WTC11 (cell line): ENCODE measurements around the gene CCND3. TPM values are rescaled to one million over a fixed set of nuclear protein-coding genes. Genes with fewer than 3 reads are reported as not detected.
A peak's percentile ranks its signal among the peaks of the same experiment; 100 is the strongest.

Source experiments
- ATAC-seq: fragments of 200-7000 bp; cut with Tn5 transposase; 2 replicates; pipeline ENCODE4 v1.10.0; 2021; ENCODE audit warnings: mild to moderate bottlenecking, moderate library complexity
- CTCF ChIA-PET: fragments of 300-600 bp; sonication (Branson Sonifier 250); formaldehyde crosslinking; loops from one replicate; lab custom pipeline; 2021; ENCODE audit warnings: antibody characterized with exemption; lab: Charles Lee
- POLR2A ChIA-PET: fragments of 350-600 bp; sonication (Branson Sonifier 250); formaldehyde crosslinking; loops from one replicate; lab custom pipeline; 2021; ENCODE audit warnings: antibody characterized with exemption; lab: Charles Lee
- DNase-seq: peaks from one replicate; pipeline ENCODE4 v3.0.0; 2021; ENCODE audit warnings: low spot score
- H3K27ac Mint-ChIP-seq: 2 replicates; pipeline ENCODE4 v1.8.0; 2021; ENCODE audit warnings: mixed read lengths
- H3K27me3 Mint-ChIP-seq: 2 replicates; pipeline ENCODE4 v1.8.0; 2021; ENCODE audit warnings: low read depth, mild to moderate bottlenecking, moderate library complexity, mixed read lengths
- H3K36me3 Mint-ChIP-seq: 2 replicates; pipeline ENCODE4 v1.8.0; 2021; ENCODE audit warnings: mixed read lengths
- H3K4me1 Mint-ChIP-seq: 2 replicates; pipeline ENCODE4 v1.8.0; 2022; ENCODE audit warnings: mixed read lengths
- H3K4me3 Mint-ChIP-seq: 2 replicates; pipeline ENCODE4 v1.8.0; 2021; ENCODE audit warnings: mild to moderate bottlenecking, moderate library complexity, mixed read lengths
- H3K9me3 Mint-ChIP-seq: 2 replicates; pipeline ENCODE4 v1.8.0; 2021; ENCODE audit warnings: mixed read lengths
- CREB1 ChIP-seq: sonication (generic); formaldehyde crosslinking; IDR thresholded peaks from 2 replicates; pipeline ENCODE4 v1.8.0; 2023; ENCODE audit warnings: mild to moderate bottlenecking, missing genetic modification reagents
- CTCF ChIP-seq: fragments of 200-600 bp; IDR thresholded peaks from 2 replicates; pipeline ENCODE4 v1.8.0; 2022; ENCODE audit warnings: antibody characterized with exemption
- ESRRA ChIP-seq: sonication (generic); formaldehyde crosslinking; IDR thresholded peaks from 2 replicates; pipeline ENCODE4 v1.8.1; 2022; ENCODE audit warnings: mild to moderate bottlenecking, missing genetic modification reagents, borderline replicate concordance
- GABPB1 ChIP-seq: sonication (generic); formaldehyde crosslinking; IDR thresholded peaks from 2 replicates; pipeline ENCODE4 v1.8.1; 2023; ENCODE audit warnings: mild to moderate bottlenecking, missing genetic modification reagents
- MLX ChIP-seq: sonication (generic); formaldehyde crosslinking; IDR thresholded peaks from 2 replicates; pipeline ENCODE4 v1.8.1; 2023; ENCODE audit warnings: mild to moderate bottlenecking, missing genetic modification reagents, moderate library complexity
- MXD4 ChIP-seq: fragments of 250-450 bp; sonication (Bioruptor Pico); IDR thresholded peaks from 2 replicates; pipeline ENCODE4 v1.8.0; 2021; ENCODE audit warnings: mild to moderate bottlenecking, moderate library complexity, borderline replicate concordance
- PRRX2 ChIP-seq: fragments of 250-450 bp; sonication (Bioruptor Pico); IDR thresholded peaks from 2 replicates; pipeline ENCODE4 v1.8.0; 2021; ENCODE audit warnings: mild to moderate bottlenecking
- RELA ChIP-seq: sonication (generic); formaldehyde crosslinking; IDR thresholded peaks from 2 replicates; pipeline ENCODE4 v1.8.1; 2022; ENCODE audit warnings: missing genetic modification reagents, mild to moderate bottlenecking, borderline replicate concordance
- SP1 ChIP-seq: sonication (generic); formaldehyde crosslinking; conservative IDR thresholded peaks from 2 replicates; pipeline ENCODE4 v1.8.1; 2022; ENCODE audit warnings: missing genetic modification reagents
- TCF7 ChIP-seq: sonication (generic); formaldehyde crosslinking; IDR thresholded peaks from 2 replicates; pipeline ENCODE4 v1.8.0; 2022; ENCODE audit warnings: mild to moderate bottlenecking, low read depth, missing genetic modification reagents, moderate library complexity
- TEAD4 ChIP-seq: sonication (generic); formaldehyde crosslinking; IDR thresholded peaks from 2 replicates; pipeline ENCODE4 v1.8.0; 2022; ENCODE audit warnings: mild to moderate bottlenecking, missing genetic modification reagents
- USF1 ChIP-seq: sonication (generic); formaldehyde crosslinking; IDR thresholded peaks from 2 replicates; pipeline ENCODE4 v1.8.0; 2022; ENCODE audit warnings: mild to moderate bottlenecking, missing genetic modification reagents
- USF2 ChIP-seq: sonication (generic); formaldehyde crosslinking; IDR thresholded peaks from 2 replicates; pipeline ENCODE4 v1.8.1; 2023; ENCODE audit warnings: mild to moderate bottlenecking, missing genetic modification reagents, moderate library complexity
- ZMAT4 ChIP-seq: fragments of 250-450 bp; sonication (Bioruptor Pico); IDR thresholded peaks from 2 replicates; pipeline ENCODE4 v1.9.0; 2021; ENCODE audit warnings: mild to moderate bottlenecking
- ZNF138 ChIP-seq: sonication (generic); formaldehyde crosslinking; conservative IDR thresholded peaks from 2 replicates; pipeline ENCODE4 v1.8.1; 2022; ENCODE audit warnings: mild to moderate bottlenecking, moderate library complexity, missing genetic modification reagents
- ZNF425 ChIP-seq: fragments of 250-450 bp; sonication (Bioruptor Pico); conservative IDR thresholded peaks from 2 replicates; pipeline ENCODE4 v1.9.0; 2021; ENCODE audit warnings: mild to moderate bottlenecking
- ZNF512 ChIP-seq: sonication (generic); formaldehyde crosslinking; IDR thresholded peaks from 2 replicates; pipeline ENCODE4 v1.8.1; 2022; ENCODE audit warnings: missing genetic modification reagents, borderline replicate concordance
- total RNA-seq: library from RNA; stranded (reverse); gene quantifications from 3 replicates; pipeline ENCODE4 v1.2.3, GENCODE V29; 2021

The CCND3 gene
- total RNA-seq, 1 experiment from 2014 or later, result 33.6 TPM

- peak; percentile 43; the same call in 1 of the 2 replicates for TF ChIP-seq GABPB1
- TF ChIP-seq SP1 (CRISPR knock-in tag), result peak; percentile 53; the same call in 1 of the 2 replicates
These were observed at the start of gene CCND3 (continued) for GRCh38 chr6:41941280-41942066.

- POLR2A ChIA-PET, result no interaction called here
- no peak for TF ChIP-seq TEAD4
- TF ChIP-seq CREB1, result no peak
- no peak for TF ChIP-seq ZNF512 (CRISPR knock-in tag)
- TF ChIP-seq TCF7 (CRISPR knock-in tag), result no peak
- TF ChIP-seq RELA, result no peak
- TF ChIP-seq ESRRA (CRISPR knock-in tag), result no peak
- TF ChIP-seq ZMAT4 (CRISPR knock-in tag), result no peak
- no peak for TF ChIP-seq USF1
- no peak for TF ChIP-seq ZNF138 (CRISPR knock-in tag)
- TF ChIP-seq CTCF, result no peak
- no peak for TF ChIP-seq USF2 (CRISPR knock-in tag)
- no peak for TF ChIP-seq GABPB1
- no peak for TF ChIP-seq PRRX2 (CRISPR knock-in tag)
- no peak for TF ChIP-seq MXD4 (CRISPR knock-in tag)
- no peak for TF ChIP-seq SP1 (CRISPR knock-in tag)
- no peak for TF ChIP-seq MLX (CRISPR knock-in tag)
- TF ChIP-seq ZNF425 (CRISPR knock-in tag), result no peak
- H3K36me3 Mint-ChIP-seq, result no peaks in the 10 kb centered on the region
- DNase-seq, result no peak
- H3K4me1 Mint-ChIP-seq, result peaks cover 8% of the 10 kb centered on the region
- H3K4me3 Mint-ChIP-seq, result no peak overlapping the region
- no peaks in the 10 kb centered on the region for H3K9me3 Mint-ChIP-seq
- no peak for ATAC-seq
- CTCF ChIA-PET, result no interaction called here
- H3K27me3 Mint-ChIP-seq, result no peaks in the 10 kb centered on the region
- H3K27ac Mint-ChIP-seq, result no peak overlapping the region
These were observed 44.7 kb upstream of the CCND3 start for GRCh38 chr6:41986339-41986738.
